DOHH2 (cell line): ENCODE data around the gene HAP1.
"Not testable (repeated sequence)": the region's sequence is repeated elsewhere in the genome, so short reads cannot be mapped to it uniquely, and the experiment has no call there.

Experiments used
- H3F3A ChIP-seq: fragments of 200-600 bp; sonication (generic), shearing (Covaris generic); 2 replicates; pipeline ENCODE4 v1.6.0; 2016; ENCODE audit warnings: antibody characterized with exemption, mild to moderate bottlenecking; ENCODE audit not compliant: control insufficient read depth, insufficient read depth
- H3K27ac ChIP-seq: fragments of 200-600 bp; sonication (generic); 2 replicates; pipeline ENCODE4 v1.5.1; 2014; ENCODE audit warnings: low read depth, mild to moderate bottlenecking, low read length, moderate library complexity
- H3K27me3 ChIP-seq: fragments of 200-600 bp; sonication (generic); 2 replicates; pipeline ENCODE4 v1.6.1; 2014; ENCODE audit warnings: mild to moderate bottlenecking, low read length, mixed read lengths; ENCODE audit not compliant: control insufficient read depth
- H3K36me3 ChIP-seq: fragments of 200-600 bp; sonication (generic); 2 replicates; pipeline ENCODE4 v1.6.1; 2014; ENCODE audit warnings: mild to moderate bottlenecking, low read length, moderate library complexity, mixed read lengths; ENCODE audit not compliant: control insufficient read depth
- H3K4me1 ChIP-seq: fragments of 200-600 bp; sonication (generic); 2 replicates; pipeline ENCODE4 v1.6.1; 2014; ENCODE audit warnings: mild to moderate bottlenecking, low read length, mixed read lengths; ENCODE audit not compliant: control insufficient read depth
- H3K4me2 ChIP-seq: fragments of 200-600 bp; sonication (generic); 2 replicates; pipeline ENCODE4 v1.6.0; 2014; ENCODE audit warnings: mild to moderate bottlenecking, low read length, moderate library complexity
- H3K4me3 ChIP-seq: fragments of 200-600 bp; sonication (generic); 2 replicates; pipeline ENCODE4 v1.5.1; 2014; ENCODE audit warnings: mild to moderate bottlenecking, low read length, mixed read lengths
- H3K79me2 ChIP-seq: fragments of 200-600 bp; sonication (generic); 2 replicates; pipeline ENCODE4 v1.6.1; 2014; ENCODE audit warnings: mild to moderate bottlenecking, low read length, mixed read lengths; ENCODE audit not compliant: control insufficient read depth
- H3K9me2 ChIP-seq: fragments of 200-600 bp; sonication (generic); replicated peaks from 2 replicates; pipeline ENCODE4 v1.6.1; 2014; ENCODE audit warnings: mild to moderate bottlenecking, low read length, mixed read lengths; ENCODE audit not compliant: control insufficient read depth
- H3K9me3 ChIP-seq: fragments of 200-600 bp; sonication (generic); 2 replicates; pipeline ENCODE4 v1.6.1; 2014; ENCODE audit warnings: antibody characterized with exemption, low read length, mixed read lengths; ENCODE audit not compliant: control insufficient read depth, insufficient read depth
- H4K20me1 ChIP-seq: fragments of 200-600 bp; sonication (generic); 2 replicates; pipeline ENCODE4 v1.6.0; 2014; ENCODE audit warnings: low read depth, mild to moderate bottlenecking, antibody characterized with exemption, low read length, moderate library complexity; ENCODE audit not compliant: control insufficient read depth, insufficient read depth
- CTCF ChIP-seq: fragments of 200-600 bp; sonication (generic); IDR thresholded peaks from one replicate; pipeline ENCODE4 v1.5.1; 2014; ENCODE audit warnings: antibody characterized with exemption, mild to moderate bottlenecking, low read depth, low read length; ENCODE audit not compliant: poor library complexity, severe bottlenecking
- EZH2phosphoT487 ChIP-seq: fragments of 200-600 bp; sonication (generic); IDR thresholded peaks from 2 replicates; pipeline ENCODE4 v1.6.1; 2017; ENCODE audit warnings: borderline replicate concordance, mild to moderate bottlenecking, antibody characterized with exemption, low read length, moderate library complexity, mixed read lengths

The HAP1 gene

GRCh38 chr17:41779954-41780353 lies 45.5 kb upstream of the HAP1 start:
- peaks cover 30% of the 10 kb centered on the region for H3K27me3 ChIP-seq
- H3F3A ChIP-seq, result no peaks in the 10 kb centered on the region
- no peaks in the 10 kb centered on the region for H3K9me2 ChIP-seq
- no peak overlapping the region for H3K27ac ChIP-seq
- H3K4me1 ChIP-seq, result peaks cover 6% of the 10 kb centered on the region
- no peak overlapping the region for H3K4me3 ChIP-seq
- no peaks in the 10 kb centered on the region for H3K36me3 ChIP-seq
- H4K20me1 ChIP-seq, result no peaks in the 10 kb centered on the region
- H3K9me3 ChIP-seq, result no peaks in the 10 kb centered on the region
- TF ChIP-seq EZH2phosphoT487, result no peak
- TF ChIP-seq CTCF, result no peak
- no peak overlapping the region for H3K4me2 ChIP-seq
- H3K79me2 ChIP-seq, result no peaks in the 10 kb centered on the region

- Histone ChIP-seq H3K36me3 (no peaks in the 10 kb centered on the region), H3K4me1 (no peaks in the 10 kb centered on the region), H3F3A (no peaks in the 10 kb centered on the region), H3K9me2 (no peaks in the 10 kb centered on the region), H3K4me2 (no peak overlapping the region), H3K9me3 (no peaks in the 10 kb centered on the region), H3K4me3 (no peak overlapping the region), H3K27me3 (peaks cover 18% of the 10 kb centered on the region), H4K20me1 (no peaks in the 10 kb centered on the region), H3K79me2 (no peaks in the 10 kb centered on the region), H3K27ac (no peak overlapping the region)
- TF ChIP-seq EZH2phosphoT487 (no peak), CTCF (no peak)
These were observed 43.2 kb upstream of the HAP1 start for GRCh38 chr17:41777574-41778188.

GRCh38 chr17:41777157-41777573 lies 42.7 kb upstream of the HAP1 start:
- TF ChIP-seq EZH2phosphoT487 (no peak), CTCF (no peak)
- Histone ChIP-seq H3K79me2 (no peaks in the 10 kb centered on the region), H3F3A (no peaks in the 10 kb centered on the region), H3K36me3 (no peaks in the 10 kb centered on the region), H3K9me2 (no peaks in the 10 kb centered on the region), H3K4me3 (no peak overlapping the region), H4K20me1 (no peaks in the 10 kb centered on the region), H3K4me1 (peaks cover 3% of the 10 kb centered on the region), H3K27me3 (peaks cover 13% of the 10 kb centered on the region), H3K27ac (no peak overlapping the region), H3K4me2 (no peak overlapping the region), H3K9me3 (no peaks in the 10 kb centered on the region)

- H3K27me3 ChIP-seq, H3K4me3 ChIP-seq, H4K20me1 ChIP-seq, H3K9me2 ChIP-seq, H3K4me2 ChIP-seq, H3K36me3 ChIP-seq, H3K27ac ChIP-seq, H3K79me2 ChIP-seq, H3K9me3 ChIP-seq, H3F3A ChIP-seq: not testable (repeated sequence)
- peaks cover 11% of the 10 kb centered on the region for H3K4me1 ChIP-seq
These were observed 41.9 kb upstream of the HAP1 start for GRCh38 chr17:41776262-41776900.
